Stimulated activated CD4-positive, alpha-beta T cell treated with anti-CD3 and anti-CD28 coated beads, Interleukin-12 subunit alpha, Interleukin-12 subunit beta, amount 100 ng/mL, for 48 hours (primary cell): ENCODE measurements around the gene MSS51.
"Not testable (repeated sequence)": the region's sequence is repeated elsewhere in the genome, so short reads cannot be mapped to it uniquely, and the experiment has no call there.

Source experiments
- DNase-seq, 3 donors: peaks; one replicate each; pipeline ENCODE4 v3.0.0-alpha.2; 2020; ENCODE audit warnings: low read depth in 2 of 3, low spot score in 1 of 3

Gene MSS51

DNA sequence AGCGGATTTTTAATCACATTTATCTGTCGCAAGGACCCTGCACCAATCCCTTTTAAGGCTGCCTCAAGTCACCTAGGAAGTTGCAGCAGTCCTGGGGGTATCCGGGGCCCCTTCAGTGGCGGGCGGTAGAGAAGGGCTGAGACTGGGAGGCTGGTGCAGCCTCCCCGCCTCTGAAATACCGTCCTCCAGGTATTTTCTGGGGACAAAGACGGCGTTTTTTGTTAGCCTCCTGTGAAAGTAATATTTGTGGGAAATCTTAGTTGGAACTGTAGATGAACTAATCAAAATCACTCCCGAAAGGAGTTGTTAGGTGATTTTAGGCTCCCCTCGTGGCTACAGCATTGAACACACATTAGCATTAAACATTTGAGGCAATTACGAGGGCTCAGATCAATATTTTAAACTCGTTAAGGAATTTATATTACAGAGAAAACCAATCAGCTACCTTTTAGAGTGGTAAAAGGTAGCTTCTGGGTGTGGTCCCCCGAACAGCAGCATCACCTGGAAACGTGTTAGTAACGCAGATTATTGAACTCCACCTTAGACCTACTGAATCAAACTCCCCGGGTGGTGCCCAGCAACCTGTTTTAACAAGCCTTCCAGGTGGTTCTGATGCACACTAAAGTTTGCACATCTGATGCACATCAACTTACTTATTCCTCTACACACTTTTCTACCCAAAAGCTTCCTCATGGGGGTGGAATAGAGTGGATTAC is 19.0 kb downstream of the MSS51 start:
- DNase-seq, result no peak

DNA sequence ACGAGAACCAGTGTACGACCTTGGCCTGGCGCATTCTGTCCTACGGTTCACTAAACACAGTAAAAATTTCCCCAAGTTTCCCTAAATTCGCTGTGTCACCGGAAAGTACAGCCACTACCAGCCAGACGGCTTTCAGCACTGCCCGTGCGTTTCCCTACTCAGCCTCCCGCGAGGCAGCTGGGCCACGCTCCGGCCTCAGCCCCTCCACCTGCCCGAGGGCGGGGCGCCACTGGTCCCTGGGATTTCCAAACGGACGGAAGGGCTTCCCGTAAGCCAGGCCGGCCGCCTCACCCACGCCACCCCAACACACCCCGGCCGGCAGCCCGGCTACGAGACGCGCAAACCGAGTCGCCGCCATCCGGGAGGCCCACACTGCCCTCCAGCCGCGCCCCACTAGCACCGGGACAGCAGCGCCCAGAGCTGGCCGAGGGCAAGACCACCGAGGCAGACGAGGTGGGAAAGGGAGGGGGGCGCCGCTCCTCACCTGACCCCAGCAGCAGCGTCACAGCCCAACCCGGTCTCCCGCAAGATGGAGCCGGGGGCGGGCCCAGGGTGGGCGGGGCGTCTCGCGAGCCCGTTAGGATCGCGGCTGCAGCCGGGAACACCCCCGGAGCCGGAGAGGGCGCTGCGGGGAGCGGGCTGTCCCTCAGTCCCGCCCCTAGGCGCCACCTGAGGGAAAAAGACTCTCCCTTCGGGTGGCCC is 19.7 kb downstream of the MSS51 start, which contains the start of gene ANXA7:
Gene ANXA7, minus strand, starts transcription at position 531 of the 702 bp plus-strand sequence. CDS start 13,202 bp downstream, outside the sequence.
- peak; percentile 89 to 96 (median 93) for DNase-seq

DNA sequence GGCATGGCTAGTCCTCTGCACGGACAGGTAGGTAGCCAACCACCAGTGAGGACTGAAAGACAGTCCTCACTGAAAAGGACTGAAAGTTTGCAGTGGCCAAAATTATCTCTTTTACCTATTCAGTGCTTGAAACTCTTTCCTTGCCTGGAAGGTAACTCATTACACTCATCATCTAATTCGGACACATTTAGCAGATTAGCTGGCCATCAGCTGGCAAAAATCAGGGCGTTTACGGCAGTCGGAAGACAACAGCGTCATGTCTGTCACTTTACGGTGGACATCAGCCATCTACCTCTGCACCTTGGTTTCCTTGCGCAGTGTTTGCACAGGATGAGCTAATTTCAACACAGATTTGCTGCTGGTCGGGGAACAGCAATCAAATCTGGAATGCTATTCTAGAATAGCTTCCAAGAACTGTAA is 20.2 kb downstream of the MSS51 start:
- DNase-seq, result peak in 2 of 3 donors; percentile 16 to 37

DNA sequence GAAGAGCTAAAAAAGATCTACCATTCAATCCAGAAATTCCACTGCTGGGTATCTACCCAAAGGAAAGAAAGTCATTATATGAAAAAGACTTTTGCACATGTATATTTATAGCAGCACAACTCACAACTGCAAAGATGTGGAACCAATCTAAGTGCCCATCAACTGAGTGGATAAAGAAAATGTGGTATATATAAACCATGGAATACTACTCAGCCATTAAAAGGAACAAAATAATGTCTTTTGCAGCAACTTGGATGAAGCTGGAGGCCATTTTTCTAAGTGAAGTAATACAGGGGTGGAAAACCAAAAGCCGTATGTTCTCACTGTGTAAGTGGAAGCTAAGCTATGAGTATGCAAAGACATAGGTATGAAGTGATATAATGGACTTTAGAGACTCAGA is 22.5 kb downstream of the MSS51 start:
- no peak for DNase-seq

DNA sequence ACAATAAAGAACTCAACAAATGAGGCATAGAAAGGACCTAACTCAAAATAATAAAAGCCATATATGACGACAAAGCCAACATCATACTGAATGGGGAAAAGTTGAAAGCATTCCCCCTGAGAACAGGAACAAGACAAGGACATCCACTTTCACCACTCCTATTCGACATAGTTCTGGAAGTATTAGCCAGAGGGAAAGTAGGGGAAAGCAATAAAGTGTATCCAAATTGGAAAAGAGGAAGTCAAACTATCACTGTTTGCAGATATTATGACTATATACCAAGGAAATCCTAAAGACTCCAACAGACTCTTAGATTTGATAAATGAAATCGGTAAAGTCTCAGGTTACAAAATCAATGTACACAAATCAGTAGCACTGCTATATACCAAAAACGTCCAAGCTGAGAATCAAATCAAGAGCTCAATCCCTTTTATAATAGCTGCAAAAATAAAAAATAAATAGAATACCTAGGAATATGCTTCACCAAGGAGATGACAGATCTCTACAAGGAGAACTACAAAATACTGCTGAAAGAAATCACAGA is 24.3 kb downstream of the MSS51 start:
- no peak for DNase-seq

DNA sequence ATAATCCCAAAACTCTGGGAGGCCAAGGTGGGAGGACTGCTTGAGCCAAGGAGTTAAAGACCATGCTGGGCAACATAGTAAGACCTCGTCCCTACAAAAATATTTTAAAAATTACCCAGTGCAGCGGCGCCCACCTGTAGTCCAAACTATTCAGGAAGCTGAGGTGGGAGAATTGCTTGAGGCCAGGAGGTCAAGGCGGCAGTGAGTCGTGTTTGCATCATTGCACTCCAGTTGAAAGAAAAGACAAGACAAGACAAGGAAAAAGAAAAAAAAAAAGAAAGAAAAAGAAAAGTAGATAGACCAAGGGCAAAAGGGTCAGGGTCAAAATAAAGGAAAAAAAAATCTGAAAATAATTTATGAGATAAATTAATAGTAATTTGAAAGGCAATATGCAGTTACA is 25.3 kb downstream of the MSS51 start:
- no peak for DNase-seq

DNA sequence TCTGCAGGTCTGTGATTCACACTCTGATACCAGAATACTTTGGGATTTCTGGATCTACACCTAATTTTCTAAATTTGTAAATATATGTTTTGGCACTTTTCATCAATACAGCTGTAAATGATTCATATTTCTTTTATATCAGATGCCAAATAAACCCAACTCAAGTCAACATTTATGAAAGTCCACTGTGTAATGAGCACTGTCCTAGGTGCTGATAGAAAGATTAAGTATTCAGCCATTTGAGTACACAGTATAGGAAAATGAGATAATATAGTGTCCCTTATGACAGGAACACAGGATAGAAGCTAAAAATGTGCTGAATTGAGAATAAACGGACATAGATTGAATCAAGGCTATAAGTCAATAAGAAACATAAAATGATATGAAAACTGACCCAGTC is 25.9 kb downstream of the MSS51 start:
- DNase-seq, result no peak

DNA sequence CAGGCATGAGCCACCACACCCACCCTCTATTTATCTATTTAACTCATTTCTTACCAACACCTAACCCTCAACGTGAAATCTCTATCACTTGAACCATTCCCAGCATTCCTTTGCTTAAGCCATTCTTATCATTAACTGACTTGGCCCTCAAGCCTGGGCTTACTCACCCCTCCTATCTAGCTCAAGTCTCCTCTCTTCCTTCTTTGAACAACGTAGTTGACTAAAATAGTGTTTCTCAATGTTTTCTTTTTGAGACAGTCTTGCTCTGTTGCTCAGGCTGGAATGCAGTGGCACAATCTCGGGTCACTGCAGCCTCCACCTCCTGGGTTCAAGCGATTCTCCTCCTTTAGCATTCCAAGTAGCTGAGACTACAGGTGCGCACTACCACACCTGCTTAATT is 26.5 kb downstream of the MSS51 start:
- DNase-seq, result no peak

DNA sequence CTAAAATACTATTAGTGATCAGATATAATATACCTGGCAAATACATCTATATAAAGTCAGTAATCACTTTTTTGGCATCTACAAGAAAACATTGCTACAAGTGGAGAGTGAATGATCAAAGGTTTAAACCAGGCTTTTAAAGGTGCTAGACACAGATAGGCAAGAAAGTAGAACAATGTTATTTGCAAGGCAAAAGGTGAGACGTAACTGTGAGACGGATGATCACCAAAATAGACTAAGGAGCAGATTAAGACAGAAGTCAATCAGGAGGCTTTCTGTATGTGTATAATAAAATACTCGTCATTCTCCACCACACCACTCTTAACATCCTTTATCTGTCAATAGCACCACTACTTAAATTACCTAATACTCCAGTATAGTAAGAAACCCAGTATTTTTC is 27.8 kb downstream of the MSS51 start:
- no peak for DNase-seq

DNA sequence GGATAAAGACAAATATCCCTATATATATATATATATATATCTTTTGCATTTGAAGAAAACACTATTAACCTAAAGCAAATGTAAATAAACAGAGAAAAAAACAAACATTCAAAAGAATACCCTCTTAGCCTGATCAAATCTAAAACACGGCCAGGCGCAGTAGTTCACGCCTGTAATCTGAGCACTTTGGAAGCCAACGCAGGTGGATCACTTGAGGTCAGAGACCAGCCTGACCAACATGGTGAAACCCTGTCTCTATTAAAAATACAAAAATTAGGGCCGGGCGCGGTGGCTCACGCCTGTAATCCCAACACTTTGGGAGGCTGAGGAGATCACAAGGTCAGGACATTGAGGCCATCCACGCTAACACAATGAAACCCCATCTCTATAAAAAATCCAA is 28.7 kb downstream of the MSS51 start:
- no peak for DNase-seq

DNA sequence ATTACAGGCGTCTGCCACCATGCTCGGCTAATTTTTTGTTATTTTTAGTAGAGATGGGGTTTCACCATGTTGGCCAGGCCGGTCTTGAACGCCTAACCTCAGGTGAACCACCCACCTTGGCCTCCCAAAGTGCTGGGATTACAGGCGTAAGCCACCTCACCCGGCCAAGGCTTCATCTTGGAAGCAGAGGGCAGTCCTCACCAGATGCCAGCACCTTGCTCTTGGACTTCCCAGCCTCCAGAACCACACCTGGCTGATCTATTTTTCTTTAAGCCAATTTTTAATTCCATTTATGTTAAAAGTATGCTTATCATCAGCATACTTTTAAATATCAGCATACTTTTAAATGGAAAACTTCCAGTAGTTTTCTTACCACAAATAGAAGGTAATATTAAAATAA is 31.7 kb downstream of the MSS51 start:
- DNase-seq, result no peak

DNA sequence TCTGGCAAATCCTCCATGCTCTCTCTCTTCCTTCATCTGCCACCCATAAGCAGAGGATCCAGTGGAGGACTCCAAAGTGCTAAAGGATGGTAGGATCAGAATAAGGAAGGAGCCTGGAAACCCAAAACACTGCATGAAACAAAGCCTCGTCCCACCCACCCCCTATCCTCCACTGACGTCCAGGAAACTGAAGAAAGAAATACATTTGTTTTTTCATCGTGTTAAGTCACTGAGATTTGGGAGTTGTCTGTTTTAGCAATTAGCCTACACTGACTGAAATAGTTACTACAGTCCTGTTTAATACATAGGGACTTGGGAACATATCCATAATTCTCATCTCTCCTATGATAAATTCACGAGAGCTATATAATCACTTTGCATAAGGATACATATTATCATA is 34.3 kb downstream of the MSS51 start:
- no peak for DNase-seq

DNA sequence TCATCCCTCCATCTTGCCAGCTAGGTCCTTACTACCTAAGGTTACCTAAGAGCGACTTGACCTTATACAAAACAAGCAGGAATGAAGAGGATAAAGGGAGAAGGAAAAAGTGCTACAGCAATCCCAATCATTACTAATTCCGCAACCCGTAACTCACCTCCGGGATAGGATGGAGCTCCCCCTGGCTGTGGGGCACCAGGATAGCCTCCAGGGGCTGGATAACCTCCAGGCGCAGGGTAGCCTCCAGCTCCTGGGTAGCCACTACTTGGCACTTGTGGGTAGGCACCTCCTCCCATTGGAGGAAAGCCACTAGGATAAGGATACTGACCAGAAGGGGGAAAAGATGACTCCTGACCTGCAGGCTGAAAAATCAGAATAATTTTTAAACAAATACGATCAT is 35.3 kb downstream of the MSS51 start:
- no peak for DNase-seq

DNA sequence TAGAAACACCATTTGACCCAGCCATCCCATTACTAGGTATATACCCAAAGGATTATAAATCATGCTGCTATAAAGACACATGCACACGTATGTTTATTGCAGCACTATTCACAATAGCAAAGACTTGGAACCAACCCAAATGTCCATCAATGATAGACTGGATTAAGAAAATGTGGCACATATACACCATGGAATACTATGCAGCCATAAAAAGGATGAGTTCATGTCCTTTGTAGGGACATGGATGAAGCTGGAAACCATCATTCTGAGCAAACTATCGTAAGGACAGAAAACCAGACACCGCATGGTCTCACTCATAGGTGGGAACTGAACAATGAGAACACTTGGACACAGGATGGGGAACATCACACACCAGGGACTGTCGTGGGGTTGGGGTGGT is 39.0 kb downstream of the MSS51 start:
- not testable (repeated sequence) for DNase-seq

DNA sequence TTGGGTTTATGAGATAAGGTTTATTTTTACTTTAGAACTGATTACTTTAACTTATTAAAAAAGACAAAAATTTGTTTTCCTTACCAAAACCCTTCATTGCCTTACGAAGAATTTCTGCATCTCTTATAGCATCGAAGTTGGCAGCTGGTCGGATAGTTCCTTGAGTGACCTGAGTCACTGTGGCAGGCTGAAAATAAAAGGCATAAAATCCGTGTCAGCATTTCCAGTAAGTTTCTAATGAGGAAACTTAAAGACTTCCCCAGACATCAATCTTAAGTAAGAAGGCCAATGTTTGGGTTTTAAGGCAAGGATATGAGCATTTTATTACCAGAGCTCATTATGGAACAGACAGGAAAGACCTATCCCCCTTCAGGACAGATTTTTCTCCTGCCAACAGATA is 45.1 kb downstream of the MSS51 start:
- DNase-seq, result no peak

DNA sequence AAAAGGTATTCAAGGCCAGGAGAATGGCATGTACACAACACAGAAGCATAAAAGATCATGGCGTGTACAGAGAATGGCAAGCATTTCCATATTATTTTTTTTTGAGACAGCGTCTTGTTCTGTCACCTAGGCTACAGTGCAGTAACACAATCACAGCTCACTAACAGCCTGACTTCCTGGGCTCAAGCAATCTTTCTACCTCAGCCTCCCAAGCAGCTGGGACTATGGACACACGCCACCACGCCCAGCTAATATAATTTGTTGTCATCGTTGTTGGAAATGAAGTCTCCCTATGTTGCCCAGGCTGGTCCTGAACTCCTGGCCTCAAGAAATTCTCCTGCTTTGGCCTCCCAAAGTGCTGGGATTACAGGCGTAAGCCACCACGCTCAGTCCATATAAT is 46.8 kb downstream of the MSS51 start:
- DNase-seq, result no peak

DNA sequence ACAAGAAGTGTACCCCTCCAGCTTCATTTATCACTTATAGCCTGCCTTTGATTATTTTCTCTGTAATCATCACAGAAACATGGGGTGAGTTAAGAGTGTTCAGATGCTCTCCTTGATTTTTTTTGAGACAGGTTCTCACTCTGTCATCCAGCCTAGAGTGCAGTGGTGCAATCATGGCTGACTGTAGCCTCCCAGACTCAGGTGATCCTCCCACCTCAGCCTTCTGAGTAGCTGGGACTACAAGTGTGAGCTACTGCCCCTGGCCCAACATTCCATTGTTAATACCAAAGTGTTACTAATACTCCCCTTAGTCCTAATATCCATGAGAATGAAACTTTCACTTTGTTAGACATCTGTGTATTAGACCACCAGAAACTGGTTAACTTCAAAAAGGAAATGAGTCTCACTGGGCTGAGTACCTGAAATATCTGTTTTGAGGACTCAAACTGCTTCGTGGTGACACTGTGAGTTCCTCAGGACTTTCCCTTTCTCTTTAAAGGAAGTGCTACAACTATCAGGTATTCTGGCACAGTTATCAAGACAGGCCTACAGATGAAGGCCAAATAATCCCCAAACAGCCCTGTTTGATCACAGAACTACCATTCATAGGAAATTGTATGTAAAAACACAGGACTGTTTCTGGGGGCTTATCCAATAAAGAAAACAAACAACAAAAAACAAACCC is 54.2 kb downstream of the MSS51 start:
- DNase-seq, result no peak

DNA sequence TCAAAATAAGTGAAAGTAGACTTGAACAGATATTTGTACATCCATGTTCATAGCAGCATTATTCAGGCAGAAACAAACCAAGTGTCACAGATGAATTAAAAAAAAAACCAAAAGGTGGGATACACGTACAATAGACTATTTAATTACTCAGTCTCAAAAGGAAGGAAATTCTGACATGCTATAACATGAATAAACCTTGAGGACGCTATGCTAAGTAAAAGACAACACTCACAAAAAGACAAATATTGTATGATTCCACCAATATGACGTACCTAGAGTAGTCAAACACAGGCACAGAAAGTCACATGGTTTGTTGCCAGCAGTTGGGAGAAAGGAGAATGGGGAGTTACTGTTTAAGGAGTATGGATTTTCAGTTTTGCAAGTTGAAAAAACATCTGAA is 56.7 kb downstream of the MSS51 start:
- no peak for DNase-seq
